Thyroid gland (tissue), 4 donors: Measurements from ENCODE around the gene TAF11. TPM values are rescaled to one million over a fixed set of nuclear protein-coding genes. Genes with fewer than 3 reads are reported as not detected.
"Not testable (repeated sequence)": the region's sequence is repeated elsewhere in the genome, so short reads cannot be mapped to it uniquely, and the experiment has no call there.

ENCODE experiments used
- DNase-seq, 2 donors: peaks; one replicate each; pipeline ENCODE4 v3.0.0-alpha.2; 2019
- H3K27ac ChIP-seq, 3 donors: fragments of 200-600 bp; sonication (generic); 1 replicate in 2 of 3; 2 replicates in 1 of 3; pipeline ENCODE4 v1.5.1; 2016 to 2019; ENCODE audit warnings: mild to moderate bottlenecking in 1 of 3, moderate library complexity in 1 of 3
- H3K27me3 ChIP-seq: fragments of 200-600 bp; sonication (generic); one replicate; pipeline ENCODE4 v1.5.1; 2019
- H3K36me3 ChIP-seq, 2 donors: fragments of 200-600 bp; sonication (generic); one replicate each; pipeline ENCODE4 v1.5.1; 2016 to 2019
- H3K4me1 ChIP-seq, 2 donors: fragments of 200-600 bp; sonication (generic); one replicate each; pipeline ENCODE4 v1.5.1; 2017 to 2019
- H3K4me3 ChIP-seq, 3 donors: fragments of 200-600 bp; sonication (generic); replicated peaks in 1 of 3; 1 replicate in 2 of 3; 2 replicates in 1 of 3; pipeline ENCODE4 v1.5.1; 2016; ENCODE audit warnings: mild to moderate bottlenecking in 1 of 3
- H3K9me3 ChIP-seq: fragments of 200-600 bp; sonication (generic); one replicate; pipeline ENCODE4 v1.5.1; 2017
- CTCF ChIP-seq, 6 experiments: fragments of 200-600 bp in 3 of 6; fragments of 450-650 bp in 3 of 6; sonication (generic) in 3 of 6; IDR thresholded peaks; one replicate each; pipeline ENCODE4 v1.5.1; 2016 to 2019; ENCODE audit warnings: antibody characterized with exemption in 6 of 6, mild to moderate bottlenecking in 2 of 6, inconsistent platforms in 1 of 6, moderate library complexity in 1 of 6
- POLR2A ChIP-seq, 2 donors: fragments of 450-650 bp; IDR thresholded peaks; one replicate each; pipeline ENCODE4 v1.6.1; 2017; ENCODE audit warnings: antibody characterized with exemption in 2 of 2, mild to moderate bottlenecking in 2 of 2, moderate library complexity in 1 of 2
- WGBS, 2 donors: methylation state at CpG; one replicate each; pipeline ENCODE4 v1.1.5; 2017; 5-methylcytosine and 5-hydroxymethylcytosine counted together
- intact Hi-C: fragments of 100-400 bp; cut with DNase I; formaldehyde crosslinking; loops from one replicate; pipeline ENCODE4 v1.15.1; 2023
- total RNA-seq, 4 donors: library from RNA; depleted of rRNA; stranded (reverse); fragments of >200 nt; gene quantifications; one replicate each; pipeline ENCODE4 v1.2.3, GENCODE V29; 2016

Gene TAF11, protein sequence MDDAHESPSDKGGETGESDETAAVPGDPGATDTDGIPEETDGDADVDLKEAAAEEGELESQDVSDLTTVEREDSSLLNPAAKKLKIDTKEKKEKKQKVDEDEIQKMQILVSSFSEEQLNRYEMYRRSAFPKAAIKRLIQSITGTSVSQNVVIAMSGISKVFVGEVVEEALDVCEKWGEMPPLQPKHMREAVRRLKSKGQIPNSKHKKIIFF
- 10 to 100 TPM; 12.8 to 32.2 (median 20.2) TPM for total RNA-seq

- Histone ChIP-seq H3K36me3 (no peaks in the 10 kb centered on the region), H3K27ac (peak within 1 kb of the TSS; percentile 31 to 87 (median 66)), H3K9me3 (no peaks in the 10 kb centered on the region), H3K27me3 (no peaks in the 10 kb centered on the region), H3K4me1 (peaks cover 19 to 62% of the 10 kb centered on the region in 2 donors), H3K4me3 (peak within 1 kb of the TSS; percentile 30 to 91 (median 79))
- 0% methylated on average over 43 of the region's 43 CpGs for WGBS, 2 donors
- TF ChIP-seq CTCF (IDR thresholded peaks at IDR 0.05) (peak in 1 of 6 experiments; percentile 12), POLR2A (IDR thresholded peaks at IDR 0.05) (peak in 1 of 2 donors; percentile 75)
- intact Hi-C loops, result loop anchor here (5.0 to 10.0 kb wide), 2 partner anchors 96 to 123 kb away; partner anchors contain the start of gene BLTP3A
- peak; percentile 94 to 96 for DNase-seq
Observed at GRCh38 chr6:34887753-34888513, at the start of gene TAF11. TSS of gene TAF11 (minus strand) at chr6:34888042. CDS start at chr6:34887957, 85 bp downstream.

- peak; percentile 97 to 99 for DNase-seq
- no peaks in the 10 kb centered on the region for H3K27me3 ChIP-seq
- H3K4me1 ChIP-seq, result peaks cover 19 to 41% of the 10 kb centered on the region in 2 donors
- WGBS, 2 donors, result 14 to 25% methylated on average over 5 of the region's 5 CpGs
- no peaks in the 10 kb centered on the region for H3K36me3 ChIP-seq
- H3K9me3 ChIP-seq, result no peaks in the 10 kb centered on the region
- intact Hi-C loops, result no loop called here
- H3K27ac ChIP-seq, result peak overlapping the region; percentile 33 to 61 (median 39)
- TF ChIP-seq CTCF (IDR thresholded peaks at IDR 0.05) (no peak), POLR2A (IDR thresholded peaks at IDR 0.05) (no peak)
- no peak overlapping the region for H3K4me3 ChIP-seq
Observed at GRCh38 chr6:34934516-34934915, 46.7 kb upstream of the TAF11 start.

- H3K27ac ChIP-seq, H3K36me3 ChIP-seq, intact Hi-C loops, H3K9me3 ChIP-seq, DNase-seq, H3K27me3 ChIP-seq, H3K4me3 ChIP-seq: not testable (repeated sequence)
- peaks cover 17 to 39% of the 10 kb centered on the region in 2 donors for H3K4me1 ChIP-seq
- 93 to 96% methylated on average over 12 of the region's 12 CpGs for WGBS, 2 donors
Observed at GRCh38 chr6:34932202-34932601, 44.4 kb upstream of the TAF11 start.

- 87 to 89% methylated on average over 3 of the region's 3 CpGs for WGBS, 2 donors
Observed at GRCh38 chr6:34930221-34930620, 42.4 kb upstream of the TAF11 start.

More at GRCh38 chr6:34930221-34930620, 42.4 kb upstream of the TAF11 start:
- Histone ChIP-seq H3K4me1 (peaks cover 16 to 29% of the 10 kb centered on the region in 2 donors), H3K36me3 (no peaks in the 10 kb centered on the region), H3K27me3 (no peaks in the 10 kb centered on the region), H3K4me3 (no peak overlapping the region), H3K27ac (no peak overlapping the region), H3K9me3 (no peaks in the 10 kb centered on the region)
- intact Hi-C loops, result no loop called here
- DNase-seq, result no peak
- no peak for TF ChIP-seq CTCF (IDR thresholded peaks at IDR 0.05)
- no peak for TF ChIP-seq POLR2A (IDR thresholded peaks at IDR 0.05)
